NT2/D1 (cell line): ENCODE measurements around the gene CDH10.

Source experiments
- YY1 ChIP-seq: IDR thresholded peaks from 2 replicates; pipeline ENCODE4 v1.6.1; 2011; ENCODE audit not compliant: insufficient read length, insufficient read depth
- ZNF274 ChIP-seq: IDR thresholded peaks from 2 replicates; pipeline ENCODE4 v1.6.1; 2011; ENCODE audit warnings: mild to moderate bottlenecking, low read depth, low read length

DNA sequence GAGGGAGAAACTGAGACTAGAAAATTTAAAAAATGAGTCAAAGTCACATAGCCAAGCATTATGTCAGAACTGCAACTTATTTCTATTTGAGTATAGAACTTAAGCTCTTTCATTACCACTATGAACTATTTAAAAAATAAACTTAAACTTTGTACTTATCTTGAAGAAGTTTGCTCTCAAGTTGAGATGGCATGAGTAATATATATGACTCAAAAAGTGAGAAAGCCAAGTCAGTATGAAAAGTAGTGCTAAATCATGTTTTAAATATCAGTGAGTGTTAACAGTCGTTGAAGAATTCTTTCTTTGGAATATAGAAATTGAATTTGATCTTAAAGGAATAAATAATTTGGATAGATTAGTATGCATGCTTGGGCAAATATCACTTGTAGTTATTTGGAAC lies 36.3 kb upstream of the CDH10 start:
- no peak for TF ChIP-seq YY1
- TF ChIP-seq ZNF274: no peak
